Stimulated activated CD4-positive, alpha-beta T cell treated with anti-CD3 and anti-CD28 coated beads, TNF-alpha, amount 100 ng/mL, for 48 hours (primary cell): ENCODE data around the gene CIDEB.

ENCODE experiments used
- DNase-seq, 3 donors: peaks; one replicate each; pipeline ENCODE4 v3.0.0-alpha.2; 2020; ENCODE audit warnings: low read depth in 3 of 3

CIDEB gene

DNA sequence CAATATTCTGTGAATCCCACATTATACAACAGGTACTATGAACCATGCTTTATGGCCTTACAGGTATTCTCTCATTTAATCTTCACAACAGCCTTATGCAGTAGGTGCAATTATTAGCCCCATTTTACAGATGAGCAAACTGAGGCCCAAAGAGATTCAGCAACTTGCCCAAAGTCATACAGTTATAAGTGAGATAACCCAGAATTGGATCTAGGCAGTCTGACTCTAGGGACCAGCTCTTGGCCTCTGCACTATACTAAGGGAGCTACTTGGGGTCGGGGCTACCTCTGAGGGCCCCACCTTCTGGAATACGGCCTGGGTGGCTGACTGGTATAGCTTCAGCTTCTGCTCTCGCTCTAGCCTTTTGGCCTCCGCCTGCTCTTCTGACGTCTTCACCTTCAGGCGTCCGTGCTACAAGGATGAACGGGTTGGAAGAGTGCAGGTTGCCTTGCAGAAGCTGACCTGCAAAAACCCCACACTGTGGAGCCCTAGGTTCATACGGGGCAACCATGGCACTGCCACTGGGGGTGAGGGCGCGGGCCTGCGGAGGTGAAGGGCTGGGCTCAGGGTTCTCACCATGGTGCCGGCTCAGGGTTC lies 37.1 kb downstream of the CIDEB start:
- DNase-seq: no peak

GRCh38 chr14:24269910-24270536 lies 37.8 kb downstream of the CIDEB start:
- no peak for DNase-seq

DNA sequence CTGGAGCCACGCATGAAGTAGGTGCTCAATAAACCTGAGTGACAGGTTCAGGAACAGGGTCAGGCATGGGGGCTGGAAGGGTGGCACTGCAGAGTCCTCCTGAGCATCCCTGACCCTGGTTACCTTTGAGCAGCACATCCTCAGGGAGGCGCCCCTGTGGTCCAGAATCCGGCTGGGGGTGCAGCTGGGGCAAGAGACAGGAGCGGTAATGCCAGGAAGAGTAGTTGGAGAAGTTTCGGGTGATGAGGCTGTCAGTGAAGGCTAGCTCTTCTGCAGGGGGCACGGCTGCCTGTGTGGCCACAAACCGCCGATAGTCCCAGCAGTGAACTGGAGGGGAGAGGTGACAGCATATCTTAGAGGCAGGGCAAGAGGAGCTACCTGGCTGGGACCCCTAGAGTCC lies 38.4 kb downstream of the CIDEB start:
- DNase-seq: no peak

DNA sequence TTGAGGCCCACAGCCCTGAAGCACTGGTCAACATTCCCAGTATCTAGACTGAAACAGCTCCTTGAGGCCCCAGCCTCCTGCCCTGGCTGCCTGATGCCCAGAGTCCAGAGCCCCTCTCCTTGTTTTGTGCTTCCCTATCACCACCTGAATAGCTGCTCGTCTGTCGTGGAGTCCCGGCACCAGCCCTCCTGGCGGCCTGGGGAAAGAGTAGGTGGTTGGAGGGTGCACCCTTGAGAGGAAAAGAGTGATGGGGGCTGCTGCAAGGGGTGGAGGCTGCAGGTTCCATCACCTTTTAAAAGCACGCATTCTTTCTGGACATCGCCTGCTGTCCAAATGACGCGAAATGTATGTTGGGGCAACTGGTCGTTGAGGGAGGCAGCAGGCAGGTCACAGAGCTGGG lies 39.6 kb downstream of the CIDEB start:
- no peak for DNase-seq

DNA sequence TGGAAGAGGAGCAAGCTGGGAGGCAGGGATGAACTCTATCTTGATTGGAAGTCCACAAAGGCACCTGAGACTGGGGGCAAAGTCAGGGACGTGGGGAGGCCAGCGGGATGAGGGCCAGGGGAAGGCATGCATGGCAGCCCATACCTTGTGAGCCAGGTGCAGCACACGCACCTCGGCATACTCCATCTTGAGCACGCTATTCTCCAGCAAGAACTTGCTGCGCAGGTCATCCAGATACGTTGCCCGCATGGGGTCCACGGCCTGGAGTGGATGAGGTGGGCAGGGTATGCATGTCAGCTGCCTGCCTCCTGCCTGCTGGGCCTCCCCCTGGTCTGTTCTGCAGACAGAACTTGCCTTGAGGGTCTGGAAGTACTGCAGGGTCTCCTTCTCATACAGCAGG lies 40.3 kb downstream of the CIDEB start:
- no peak for DNase-seq

- DNase-seq: no peak
These were observed 41.2 kb downstream of the CIDEB start for GRCh38 chr14:24266344-24267244.

DNA sequence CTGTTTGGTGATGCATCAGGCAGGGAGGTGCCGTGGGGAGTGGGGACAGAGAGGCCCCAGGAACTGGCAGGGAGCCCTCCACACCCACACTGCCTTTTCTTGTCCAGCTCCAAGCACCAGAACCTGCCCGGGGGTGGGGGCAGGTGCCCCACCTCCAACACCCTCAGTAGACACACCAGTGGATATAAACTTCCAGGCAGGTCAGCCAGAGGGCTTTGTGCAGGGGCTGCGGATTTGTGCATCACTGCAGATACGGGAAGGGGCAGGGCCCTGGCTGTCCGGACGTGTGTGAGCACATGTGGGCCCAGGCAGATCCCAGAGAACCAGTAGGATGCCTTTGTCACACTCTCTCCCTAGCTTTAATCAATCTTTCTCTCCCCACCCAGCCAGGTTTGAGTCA lies 43.5 kb downstream of the CIDEB start:
- no peak for DNase-seq

DNA sequence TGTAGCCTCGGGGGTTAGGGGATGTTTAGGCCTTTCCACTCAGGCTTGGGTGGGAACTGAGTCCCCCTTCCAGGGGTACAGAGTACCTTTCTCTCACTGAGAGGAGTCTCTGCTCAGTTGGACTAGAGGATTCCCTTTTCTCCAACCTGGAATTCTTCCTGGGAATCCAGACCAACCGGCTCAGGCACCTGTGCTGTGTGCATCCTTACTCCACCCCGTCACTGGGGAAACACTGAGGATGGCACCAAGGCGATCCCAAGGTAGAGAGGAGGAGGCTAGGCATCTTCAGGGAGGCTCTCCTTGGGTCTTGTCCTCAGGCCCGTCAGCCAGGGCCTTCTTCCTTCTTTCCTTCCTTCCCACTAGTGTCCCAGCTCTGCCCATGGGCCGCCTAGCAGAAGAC lies 43.9 kb downstream of the CIDEB start:
- no peak for DNase-seq

DNA sequence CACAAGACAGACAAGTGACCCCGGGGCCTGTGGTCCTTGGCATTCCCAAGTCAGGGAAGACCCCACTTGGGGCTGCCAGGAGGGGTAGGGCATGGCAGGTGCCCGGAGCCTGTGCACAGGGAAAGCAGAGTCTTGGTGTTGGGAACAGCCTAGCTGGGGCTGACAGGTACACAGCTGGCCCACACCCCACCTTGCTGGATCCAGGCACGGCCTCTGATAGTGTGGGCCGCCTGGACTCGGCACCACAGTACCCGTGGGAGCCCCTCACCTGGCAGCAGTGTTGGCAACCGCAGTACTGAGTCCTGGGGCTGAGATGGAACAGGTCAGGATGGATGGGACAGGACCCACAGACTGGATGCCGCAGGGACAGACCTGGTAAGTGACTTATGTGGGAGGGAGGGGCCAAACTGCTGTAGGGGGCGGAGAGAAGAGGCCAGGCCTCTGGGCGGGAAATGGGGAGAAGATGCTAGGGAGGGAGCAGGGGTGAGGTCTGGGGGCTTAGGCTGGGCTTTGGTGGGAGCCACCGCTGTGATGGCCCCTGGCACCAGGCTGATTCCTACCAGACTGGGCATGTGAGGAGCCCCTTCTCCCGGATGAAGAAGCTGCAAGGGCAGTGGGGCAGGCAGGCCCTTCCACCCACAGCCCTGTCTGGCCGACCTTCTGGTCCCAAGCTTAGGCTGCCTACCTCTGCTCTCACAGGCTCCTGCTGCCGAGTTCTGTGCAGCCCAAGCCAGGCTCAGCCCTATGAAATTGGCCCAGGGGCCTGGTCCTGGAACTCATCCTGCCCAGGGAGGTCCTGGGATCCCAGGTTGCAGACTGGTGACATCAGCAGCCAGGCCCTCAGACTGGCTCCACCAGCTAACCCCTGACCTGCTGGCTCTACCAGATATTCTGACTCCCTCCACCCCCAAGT lies 44.7 kb downstream of the CIDEB start, which contains the start of gene TGM1:
TGM1 (minus strand) TSS at position 357 of the 913 bp plus-strand sequence. CDS start 825 bp downstream, outside the sequence.
- DNase-seq: no peak

DNA sequence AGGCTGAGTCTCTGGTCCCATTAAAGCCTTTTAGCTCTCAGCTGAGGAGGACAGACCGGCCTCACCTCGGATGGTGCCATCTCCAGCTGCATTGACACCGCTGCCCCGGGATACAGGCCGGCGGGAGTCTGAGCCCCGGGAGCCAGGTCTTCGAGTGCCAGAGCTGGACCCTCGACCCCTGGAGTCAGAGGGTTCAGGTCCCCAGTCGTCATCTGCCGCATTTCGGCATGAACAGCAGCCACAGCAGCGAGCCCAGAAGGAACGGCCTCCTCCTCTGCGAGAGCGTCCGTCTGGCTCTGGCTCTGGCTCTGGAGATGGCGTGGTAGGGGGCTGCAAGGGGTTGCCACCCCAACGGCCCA lies 45.8 kb downstream of the CIDEB start:
- no peak for DNase-seq

GRCh38 chr14:24261256-24261968 lies 46.4 kb downstream of the CIDEB start:
- DNase-seq: no peak

DNA sequence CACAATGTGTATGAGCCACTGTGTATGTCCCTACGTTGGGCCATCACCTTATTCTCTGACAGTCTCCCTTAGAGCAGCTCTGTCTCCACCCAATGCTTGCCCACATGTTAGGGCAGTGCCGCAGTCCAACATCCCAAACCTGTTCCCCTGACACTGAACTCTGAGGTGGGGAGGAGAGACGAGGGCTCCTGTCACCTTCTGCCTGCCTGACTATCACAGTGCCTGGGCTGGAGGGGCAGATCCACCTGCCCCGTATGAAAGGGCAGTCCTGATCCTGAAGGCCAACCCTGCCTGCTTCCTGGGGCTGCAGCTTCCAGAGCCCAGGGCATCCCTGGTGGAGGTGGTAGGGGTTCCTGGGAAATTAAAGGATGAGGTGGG lies 47.0 kb downstream of the CIDEB start:
- no peak for DNase-seq

- DNase-seq: no peak
These were observed 47.6 kb downstream of the CIDEB start for GRCh38 chr14:24260026-24260779.

DNA sequence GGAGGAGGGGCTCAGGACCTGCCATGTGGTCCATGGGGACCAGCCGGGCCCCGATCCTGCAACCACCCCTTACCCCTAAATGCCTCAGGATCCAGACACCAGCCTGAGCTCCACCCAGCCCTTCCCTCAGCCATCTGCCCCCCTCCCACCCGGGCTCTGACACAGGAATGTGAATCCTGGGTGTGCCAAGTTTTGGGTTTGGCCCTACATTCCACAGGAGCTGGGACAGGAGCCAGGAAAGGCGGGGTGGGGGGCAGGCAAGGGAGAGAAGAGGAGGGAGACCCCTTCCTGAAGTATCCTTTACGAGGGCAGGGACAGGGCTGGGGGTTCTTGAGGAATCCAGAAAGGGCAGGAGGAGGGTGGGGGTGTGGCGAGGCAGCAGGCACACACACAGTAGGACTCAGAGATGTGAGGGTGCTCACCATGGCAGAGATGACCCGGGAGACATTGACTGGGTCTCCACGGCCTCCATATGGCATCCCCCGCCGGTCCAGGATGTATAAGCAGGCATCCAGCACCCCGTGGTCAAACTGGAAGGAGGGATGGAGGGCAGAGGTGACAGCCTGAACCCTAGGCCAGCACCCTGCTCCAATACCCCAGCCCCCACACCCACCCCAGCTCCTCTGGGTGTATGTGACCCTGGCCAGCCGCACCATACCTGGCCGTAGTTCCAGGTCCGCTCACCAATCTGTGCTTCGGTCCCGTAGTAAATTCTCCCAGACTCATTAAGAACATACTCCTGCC lies 48.3 kb downstream of the CIDEB start:
- DNase-seq: no peak

GRCh38 chr14:24258548-24259265 lies 49.1 kb downstream of the CIDEB start:
- no peak for DNase-seq

DNA sequence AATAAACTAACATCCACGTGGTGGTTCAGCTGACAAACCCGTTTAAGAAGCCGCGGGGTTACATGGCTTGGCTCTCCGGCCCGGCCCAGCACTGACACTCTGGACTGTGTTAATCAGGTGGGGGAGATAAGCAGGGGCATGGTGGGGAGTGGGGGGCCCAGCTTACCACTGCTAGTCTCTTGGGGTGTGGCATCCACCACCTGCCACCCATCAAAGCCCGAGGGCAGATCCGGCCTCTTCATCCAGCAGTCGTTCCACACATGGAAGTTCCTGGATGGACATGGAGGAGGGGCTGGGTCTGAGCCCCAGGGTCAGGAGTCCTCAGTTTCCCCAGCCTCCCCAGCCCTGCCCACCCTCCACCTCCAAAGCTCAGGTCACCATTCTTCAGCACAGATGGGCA lies 49.7 kb downstream of the CIDEB start:
- no peak for DNase-seq

- DNase-seq: no peak
These were observed 50.8 kb downstream of the CIDEB start for GRCh38 chr14:24256960-24257359.

DNA sequence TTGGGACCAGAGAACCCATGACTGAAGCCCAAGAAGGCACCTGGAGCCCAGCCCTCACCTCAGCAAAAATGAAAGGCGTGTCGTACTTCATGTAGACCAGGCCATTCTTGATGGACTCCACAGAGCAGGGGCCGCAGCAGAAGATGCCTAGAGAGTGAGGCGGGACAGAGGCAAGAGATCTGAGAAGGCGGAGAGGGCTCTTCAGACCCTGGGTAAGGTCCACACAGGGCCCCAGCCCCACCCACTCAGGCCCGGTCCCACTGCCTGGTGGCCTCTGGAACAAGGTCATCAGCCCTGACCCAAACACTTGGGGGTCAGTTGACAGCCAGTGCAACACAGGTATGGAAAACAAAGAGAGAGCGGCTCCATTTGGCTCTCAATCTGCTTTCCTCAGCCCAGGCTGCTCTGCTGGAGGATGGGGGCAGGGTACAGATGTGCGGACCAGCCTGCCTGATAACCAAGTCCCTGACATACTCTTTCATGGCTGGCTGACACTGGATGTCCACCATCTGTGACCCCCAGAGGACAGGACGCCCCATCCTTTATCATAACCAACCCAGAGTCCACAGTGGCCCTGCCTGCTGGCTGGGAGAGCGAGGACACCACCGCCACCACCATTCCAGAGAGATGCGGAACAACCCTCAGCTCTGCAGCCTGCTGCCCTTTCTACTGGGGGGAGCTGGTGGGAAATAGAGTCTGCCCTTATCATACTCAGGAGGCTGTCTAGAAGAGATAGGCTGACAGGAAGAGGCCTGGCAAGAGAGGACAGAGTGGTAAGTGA lies 51.7 kb downstream of the CIDEB start:
- DNase-seq: no peak
